Glomerular endothelial cell (primary cell): Measurements from ENCODE around the gene NFKBIE. TPM values are rescaled to one million over a fixed set of nuclear protein-coding genes. Genes with fewer than 3 reads are reported as not detected.

ENCODE experiments used
- DNase-seq: peaks from one replicate; pipeline ENCODE4 v3.0.0-alpha.2; 2011; ENCODE audit warnings: low read depth, low spot score; ENCODE audit errors: extremely low read depth
- total RNA-seq: library from RNA; depleted of rRNA; stranded (reverse); fragments of >200 nt; gene quantifications from 2 replicates; pipeline ENCODE4 v1.2.3, GENCODE V29; 2015

The NFKBIE gene
- total RNA-seq, 1 donor from 2014 or later = 56.9 TPM

GRCh38 chr6:44272999-44273566 lies 7.7 kb upstream of the NFKBIE start:
- DNase-seq = no peak

GRCh38 chr6:44272529-44272928 lies 7.2 kb upstream of the NFKBIE start:
- no peak for DNase-seq

GRCh38 chr6:44271914-44272313 lies 6.6 kb upstream of the NFKBIE start:
- DNase-seq = no peak

GRCh38 chr6:44271406-44271723 lies 6.0 kb upstream of the NFKBIE start:
- no peak for DNase-seq

- DNase-seq = no peak
These were observed 5.4 kb upstream of the NFKBIE start for GRCh38 chr6:44270526-44271405.

GRCh38 chr6:44269921-44270525 lies 4.7 kb upstream of the NFKBIE start, which contains the start of gene TMEM151B:
Gene TMEM151B, plus strand, starts transcription at chr6:44270450. Its CDS starts 293 bp downstream, at chr6:44270743.
- no peak for DNase-seq

GRCh38 chr6:44269178-44269920 lies 4.0 kb upstream of the NFKBIE start:
- no peak for DNase-seq

GRCh38 chr6:44268095-44268628 lies 2.8 kb upstream of the NFKBIE start:
- no peak for DNase-seq

- DNase-seq = no peak
These were observed 1.9 kb upstream of the NFKBIE start for GRCh38 chr6:44267252-44267651.

GRCh38 chr6:44266347-44266746 lies 996 bp upstream of the NFKBIE start:
- DNase-seq = no peak

- DNase-seq = no peak
These were observed 427 bp upstream of the NFKBIE start for GRCh38 chr6:44265722-44266233.

- DNase-seq = no peak
These were observed 971 bp downstream of the NFKBIE start for GRCh38 chr6:44264154-44265006.

- no peak for DNase-seq
These were observed 1.8 kb downstream of the NFKBIE start for GRCh38 chr6:44263354-44264100.

GRCh38 chr6:44262467-44263353 lies 2.6 kb downstream of the NFKBIE start:
- no peak for DNase-seq

GRCh38 chr6:44261581-44261980 lies 3.8 kb downstream of the NFKBIE start:
- no peak for DNase-seq

GRCh38 chr6:44260451-44261297 lies 4.7 kb downstream of the NFKBIE start:
- DNase-seq = no peak

GRCh38 chr6:44260011-44260410 lies 5.3 kb downstream of the NFKBIE start:
- DNase-seq = no peak
